ENCODE data around the gene GDF2. TPM values are rescaled to one million over a fixed set of nuclear protein-coding genes. Genes with fewer than 3 reads are reported as not detected.
A peak's percentile ranks its signal among the peaks of the same experiment; 100 is the strongest.

The GDF2 gene
- total and polyA plus RNA-seq, 3 donors from 2014 or later = 0.19 to 0.39 TPM; not detected in 1

DNA sequence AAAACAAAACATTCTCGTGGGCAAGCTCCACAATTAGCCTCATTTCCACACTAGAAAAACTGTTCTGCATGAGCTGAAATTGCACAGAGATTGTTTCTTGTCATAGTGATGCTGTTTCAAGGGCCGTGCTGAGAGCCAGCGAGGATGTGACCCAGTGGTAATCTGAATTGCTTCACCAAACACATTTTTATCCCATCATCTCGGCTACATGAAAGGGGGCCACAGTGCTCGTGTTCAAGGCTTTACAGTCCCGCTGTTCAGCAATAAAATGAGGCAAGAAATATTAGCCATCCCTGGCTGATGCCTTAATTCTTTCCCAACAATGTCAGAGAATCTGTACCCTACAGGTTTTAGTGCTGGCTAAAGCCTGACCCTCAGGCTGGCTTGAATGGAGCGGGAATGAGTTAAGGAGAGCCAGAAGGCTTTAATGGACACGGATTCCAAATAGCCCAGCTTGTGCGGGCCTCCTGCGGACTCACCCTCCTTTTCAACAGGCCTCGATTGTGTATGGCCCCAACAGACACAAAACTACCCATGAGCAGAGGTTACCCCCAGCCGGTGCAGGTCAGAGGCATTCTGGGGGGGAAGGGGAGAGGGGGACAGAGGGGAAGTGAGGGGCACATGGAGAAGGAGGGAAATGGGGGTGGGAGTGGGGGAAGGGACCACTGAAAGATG lies 24.3 kb upstream of the GDF2 start:
- TF ChIP-seq, protein P1, sequence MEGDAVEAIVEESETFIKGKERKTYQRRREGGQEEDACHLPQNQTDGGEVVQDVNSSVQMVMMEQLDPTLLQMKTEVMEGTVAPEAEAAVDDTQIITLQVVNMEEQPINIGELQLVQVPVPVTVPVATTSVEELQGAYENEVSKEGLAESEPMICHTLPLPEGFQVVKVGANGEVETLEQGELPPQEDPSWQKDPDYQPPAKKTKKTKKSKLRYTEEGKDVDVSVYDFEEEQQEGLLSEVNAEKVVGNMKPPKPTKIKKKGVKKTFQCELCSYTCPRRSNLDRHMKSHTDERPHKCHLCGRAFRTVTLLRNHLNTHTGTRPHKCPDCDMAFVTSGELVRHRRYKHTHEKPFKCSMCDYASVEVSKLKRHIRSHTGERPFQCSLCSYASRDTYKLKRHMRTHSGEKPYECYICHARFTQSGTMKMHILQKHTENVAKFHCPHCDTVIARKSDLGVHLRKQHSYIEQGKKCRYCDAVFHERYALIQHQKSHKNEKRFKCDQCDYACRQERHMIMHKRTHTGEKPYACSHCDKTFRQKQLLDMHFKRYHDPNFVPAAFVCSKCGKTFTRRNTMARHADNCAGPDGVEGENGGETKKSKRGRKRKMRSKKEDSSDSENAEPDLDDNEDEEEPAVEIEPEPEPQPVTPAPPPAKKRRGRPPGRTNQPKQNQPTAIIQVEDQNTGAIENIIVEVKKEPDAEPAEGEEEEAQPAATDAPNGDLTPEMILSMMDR (IDR thresholded peaks at IDR 0.05) = no peak
- TF ChIP-seq POLR2A (IDR thresholded peaks at IDR 0.05) = no peak
- Histone ChIP-seq H3K27ac (peak overlapping the region; percentile 31 to 79), H3K27me3 (no peaks in the 10 kb centered on the region), H3K9me3 (no peaks in the 10 kb centered on the region), H3K4me3 (no peak overlapping the region), H3K4me1 (peaks cover 22% of the 10 kb centered on the region), H3K36me3 (ENCODE audit: low read depth, missing control alignments) (no peaks in the 10 kb centered on the region)
- WGBS, 2 donors = 58 to 70% methylated on average over 12 of the region's 12 CpGs
- intact Hi-C loops (cut with DNase I; ENCODE audit: low total_unique reads) = no loop called here
- no peak for DNase-seq

DNA sequence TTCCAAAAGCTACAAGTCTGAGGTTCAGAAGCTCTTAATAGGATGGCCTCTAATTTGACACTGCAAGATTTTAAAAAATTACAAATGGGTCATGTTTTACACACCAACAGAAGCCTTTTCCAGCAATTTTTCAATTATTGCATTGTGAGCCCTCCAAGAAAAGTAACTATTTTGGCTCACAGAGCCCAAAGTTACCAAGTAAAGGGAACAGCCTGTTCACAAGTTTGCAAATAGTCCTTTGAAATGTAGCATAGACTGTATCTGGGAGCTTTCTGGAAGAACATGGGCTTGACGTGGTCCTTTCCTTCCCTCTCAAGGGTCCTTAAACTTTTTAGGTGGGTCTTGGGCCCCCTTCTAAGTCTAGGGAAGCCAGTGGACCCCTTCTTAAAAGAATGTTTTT lies 23.5 kb upstream of the GDF2 start:
- H3K4me3 ChIP-seq = no peak overlapping the region
- WGBS, 2 donors = 20 to 27% methylated on average over 1 of the region's 1 CpG
- peaks cover 22% of the 10 kb centered on the region for H3K4me1 ChIP-seq
- peak overlapping the region; percentile 31 to 79 for H3K27ac ChIP-seq
- H3K36me3 ChIP-seq (ENCODE audit: low read depth, missing control alignments) = no peaks in the 10 kb centered on the region
- no peak for TF ChIP-seq POLR2A (IDR thresholded peaks at IDR 0.05)
- TF ChIP-seq, protein P1 (IDR thresholded peaks at IDR 0.05) = no peak
- no peak for DNase-seq
- no peaks in the 10 kb centered on the region for H3K9me3 ChIP-seq
- no peaks in the 10 kb centered on the region for H3K27me3 ChIP-seq
- intact Hi-C loops (cut with DNase I; ENCODE audit: low total_unique reads) = no loop called here

DNA sequence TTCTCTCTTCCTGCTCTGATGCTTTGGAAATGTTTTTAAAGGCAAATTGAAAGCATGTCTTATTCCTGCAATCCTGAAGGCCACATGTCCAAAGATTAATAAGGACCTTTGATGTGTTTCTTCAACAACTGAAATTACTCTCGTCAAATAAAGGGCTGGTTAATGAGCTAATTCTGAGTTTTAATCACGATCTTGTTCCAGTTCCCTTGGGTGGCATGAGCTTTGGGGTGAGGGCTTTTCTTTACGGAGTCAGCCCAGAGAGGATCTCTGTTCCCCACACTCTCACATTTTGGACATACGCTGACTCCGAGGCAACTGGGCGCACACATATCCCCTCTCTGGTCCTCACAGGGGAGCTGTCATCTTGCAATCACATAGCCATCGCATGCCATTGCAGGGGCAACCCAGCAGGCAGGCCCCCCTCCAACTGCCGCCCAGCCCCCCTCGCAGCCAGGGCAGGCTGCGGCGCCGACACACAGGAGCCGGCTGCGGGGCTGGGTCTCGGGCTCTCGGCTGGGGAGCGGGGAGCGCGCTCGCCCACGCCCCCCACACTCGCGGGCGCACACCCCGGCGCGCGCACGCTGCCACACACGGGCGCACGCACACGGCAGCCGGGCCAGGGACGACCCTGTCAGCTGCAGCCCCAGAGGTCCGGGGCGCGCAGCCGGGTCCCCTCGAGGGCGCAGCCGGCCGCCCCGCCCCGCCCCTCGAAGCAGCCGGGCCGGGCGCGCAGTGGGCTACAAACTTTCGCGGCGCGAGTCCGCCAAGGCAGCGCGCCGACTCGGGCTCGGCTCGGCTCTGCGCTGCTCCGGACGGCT lies 22.4 kb upstream of the GDF2 start, which contains the start of gene GDF10:
TSS of gene GDF10 (plus strand) at position 587 of the 818 bp plus-strand sequence. CDS start 455 bp downstream, outside the sequence.
- Histone ChIP-seq H3K4me1 (peaks cover 22% of the 10 kb centered on the region), H3K27ac (peak within 1 kb of the TSS; percentile 67 to 79), H3K9me3 (no peaks in the 10 kb centered on the region), H3K27me3 (no peaks in the 10 kb centered on the region), H3K4me3 (peak within 1 kb of the TSS; percentile 47 to 72), H3K36me3 (ENCODE audit: low read depth, missing control alignments) (no peaks in the 10 kb centered on the region)
- 2 to 9% methylated on average over 7 to 19 of the region's 64 CpGs for WGBS, 2 donors
- no peak for TF ChIP-seq POLR2A (IDR thresholded peaks at IDR 0.05)
- TF ChIP-seq, protein P1 (IDR thresholded peaks at IDR 0.05) = no peak
- DNase-seq = no peak
- intact Hi-C loops (cut with DNase I; ENCODE audit: low total_unique reads) = no loop called here

DNA sequence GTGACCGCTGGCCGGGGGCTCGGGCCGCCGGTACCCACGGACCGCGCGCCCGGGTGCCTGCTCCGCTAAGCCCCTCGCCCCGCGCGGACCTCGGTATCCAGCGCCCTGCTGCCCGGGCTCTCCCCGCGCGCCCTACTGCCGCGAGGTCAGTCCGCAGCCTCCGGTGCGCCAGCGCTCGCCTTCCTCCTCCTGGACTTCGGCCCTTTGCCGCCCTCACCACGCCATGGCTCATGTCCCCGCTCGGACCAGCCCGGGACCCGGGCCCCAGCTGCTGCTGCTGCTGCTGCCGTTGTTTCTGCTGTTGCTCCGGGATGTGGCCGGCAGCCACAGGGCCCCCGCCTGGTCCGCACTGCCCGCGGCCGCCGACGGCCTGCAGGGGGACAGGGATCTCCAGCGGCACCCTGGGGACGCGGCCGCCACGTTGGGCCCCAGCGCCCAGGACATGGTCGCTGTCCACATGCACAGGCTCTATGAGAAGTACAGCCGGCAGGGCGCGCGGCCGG lies 21.8 kb upstream of the GDF2 start:
- H3K9me3 ChIP-seq = no peaks in the 10 kb centered on the region
- peaks cover 22% of the 10 kb centered on the region for H3K4me1 ChIP-seq
- intact Hi-C loops (cut with DNase I; ENCODE audit: low total_unique reads) = no loop called here
- no peaks in the 10 kb centered on the region for H3K36me3 ChIP-seq (ENCODE audit: low read depth, missing control alignments)
- H3K27ac ChIP-seq = peak overlapping the region; percentile 67 to 79
- WGBS, 2 donors = 2% methylated on average over 24 to 34 of the region's 57 CpGs
- DNase-seq = no peak
- H3K27me3 ChIP-seq = no peaks in the 10 kb centered on the region
- peak overlapping the region; percentile 47 to 72 for H3K4me3 ChIP-seq
- TF ChIP-seq, protein P1 (IDR thresholded peaks at IDR 0.05) = peak in 1 of 3 experiments; percentile 20
- TF ChIP-seq POLR2A (IDR thresholded peaks at IDR 0.05) = no peak

Data from testis (tissue), 3 donors.